Stimulated activated CD8-positive, alpha-beta memory T cell treated with anti-CD3 and anti-CD28 coated beads, Interleukin-4, amount 100 ng/mL, for 4 hours (primary cell): ENCODE measurements around the gene LIMS1.
"Not testable (repeated sequence)": the region's sequence is repeated elsewhere in the genome, so short reads cannot be mapped to it uniquely, and the experiment has no call there.

Experiments used
- DNase-seq, 2 donors: peaks; one replicate each; pipeline ENCODE4 v3.0.0-alpha.2; 2020; ENCODE audit warnings: low read depth in 2 of 2, low spot score in 1 of 2

Gene LIMS1, protein sequence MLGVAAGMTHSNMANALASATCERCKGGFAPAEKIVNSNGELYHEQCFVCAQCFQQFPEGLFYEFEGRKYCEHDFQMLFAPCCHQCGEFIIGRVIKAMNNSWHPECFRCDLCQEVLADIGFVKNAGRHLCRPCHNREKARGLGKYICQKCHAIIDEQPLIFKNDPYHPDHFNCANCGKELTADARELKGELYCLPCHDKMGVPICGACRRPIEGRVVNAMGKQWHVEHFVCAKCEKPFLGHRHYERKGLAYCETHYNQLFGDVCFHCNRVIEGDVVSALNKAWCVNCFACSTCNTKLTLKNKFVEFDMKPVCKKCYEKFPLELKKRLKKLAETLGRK

GRCh38 chr2:108533832-108534583 is at the start of gene LIMS1:
Gene LIMS1, plus strand, starts transcription at chr2:108534470. Its CDS starts 93 bp downstream, at chr2:108534563.
- peak; percentile 58 to 78 for DNase-seq

DNA sequence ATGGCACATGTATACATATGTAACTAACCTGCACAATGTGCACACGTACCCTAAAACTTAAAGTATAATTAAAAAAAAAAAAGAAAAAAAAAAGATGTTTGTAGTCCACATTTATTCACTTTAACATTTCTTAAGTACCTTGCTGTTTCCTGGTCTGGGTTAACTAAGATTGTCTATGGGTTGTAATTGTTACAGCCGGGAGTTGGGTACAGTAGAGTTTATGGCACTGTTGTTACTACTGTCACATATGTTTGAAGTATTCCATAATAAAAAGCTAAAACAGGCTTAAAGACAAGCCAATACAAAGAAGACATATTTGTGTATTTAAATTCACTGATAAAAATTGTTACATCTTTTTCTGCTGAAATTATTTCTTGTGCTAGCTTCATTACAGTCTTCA is 49.0 kb upstream of the LIMS1 start:
- no peak for DNase-seq

DNA sequence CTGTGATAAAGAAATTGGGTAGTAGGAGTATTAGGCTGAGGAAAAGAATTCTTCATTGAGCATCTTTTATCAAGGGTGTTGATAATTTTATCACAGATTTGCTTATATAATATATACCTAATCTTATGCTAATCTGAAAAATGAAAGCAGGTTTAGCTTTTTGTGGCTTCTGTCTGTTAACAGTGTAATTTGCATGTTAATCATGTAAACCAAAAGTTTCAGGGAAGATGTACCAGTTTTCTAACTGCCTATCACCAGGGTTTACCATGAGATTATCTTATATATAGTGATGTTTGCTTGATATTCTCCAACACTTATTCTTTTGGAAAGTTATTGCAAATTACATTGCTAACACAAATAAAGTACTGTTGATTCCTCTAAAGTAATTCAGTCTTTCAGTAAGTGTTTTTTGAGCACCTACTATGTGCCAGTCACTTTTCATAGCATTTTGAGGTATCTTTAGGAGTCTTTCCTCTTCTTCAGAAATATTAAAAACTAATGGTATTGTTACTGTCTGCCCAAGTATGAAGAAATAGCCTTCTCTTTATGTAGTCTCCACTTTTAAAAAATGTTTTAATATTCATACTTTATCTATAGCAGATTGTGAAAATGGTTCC is 43.7 kb upstream of the LIMS1 start:
- no peak for DNase-seq

DNA sequence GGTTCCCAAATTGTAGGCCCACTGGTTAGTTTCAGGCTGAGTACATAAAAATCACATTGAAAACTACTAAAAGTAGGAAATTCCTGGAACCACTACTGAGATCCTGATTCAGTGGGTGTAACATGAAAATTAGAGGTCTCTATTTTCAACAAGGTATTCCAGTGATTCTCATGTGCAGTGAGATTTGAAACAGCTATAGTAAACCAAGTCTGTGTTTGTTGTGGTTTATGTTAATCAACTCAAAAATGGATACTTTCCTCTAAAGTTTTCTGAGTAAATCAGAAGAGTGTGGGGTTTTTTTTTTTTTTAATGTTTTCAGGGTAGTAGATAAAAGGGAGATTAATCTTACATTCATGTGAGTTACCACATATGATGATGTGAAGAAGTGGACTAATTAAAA is 42.4 kb upstream of the LIMS1 start:
- DNase-seq, result no peak

GRCh38 chr2:108492364-108492763 is 41.9 kb upstream of the LIMS1 start:
- DNase-seq, result no peak

- DNase-seq, result not testable (repeated sequence)
These were observed 38.1 kb upstream of the LIMS1 start for GRCh38 chr2:108496167-108496566.

DNA sequence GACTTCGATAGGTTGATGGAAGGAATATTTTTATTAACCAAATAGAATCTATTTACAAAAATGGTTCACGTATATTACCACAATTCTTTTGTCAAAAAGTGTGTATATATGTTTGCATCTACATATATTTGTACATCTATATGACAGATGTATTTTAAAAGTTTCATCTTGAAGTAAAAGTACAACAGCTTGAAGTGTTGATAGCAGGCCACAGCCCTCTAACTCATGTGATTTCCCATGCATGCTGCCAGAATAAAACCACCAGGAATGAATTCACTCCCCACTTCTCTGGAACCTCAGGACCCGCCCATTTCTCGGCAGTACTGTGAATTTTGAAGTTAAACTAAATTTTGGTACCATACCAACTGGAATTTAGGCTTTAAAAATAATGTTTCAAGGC is 26.6 kb upstream of the LIMS1 start:
- DNase-seq, result not testable (repeated sequence)

DNA sequence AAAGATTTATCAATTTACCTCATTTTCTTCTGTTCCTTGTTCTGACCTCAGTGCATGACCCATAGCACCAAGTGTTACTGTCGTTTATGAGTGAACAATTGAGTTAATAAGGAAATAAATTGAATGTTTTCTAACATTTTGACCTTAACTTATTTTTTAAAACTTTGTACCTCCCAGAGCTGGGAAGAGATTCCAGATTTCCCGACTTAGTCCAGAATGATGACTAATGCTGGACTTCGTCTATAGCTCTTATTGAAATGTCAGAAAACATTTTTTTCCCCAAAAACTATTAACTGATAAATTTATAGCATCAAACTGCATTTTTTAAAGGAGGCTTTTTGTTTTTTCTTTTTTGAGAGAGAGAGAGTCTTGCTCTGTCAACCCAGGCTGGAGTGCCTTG is 21.8 kb upstream of the LIMS1 start:
- not testable (repeated sequence) for DNase-seq

DNA sequence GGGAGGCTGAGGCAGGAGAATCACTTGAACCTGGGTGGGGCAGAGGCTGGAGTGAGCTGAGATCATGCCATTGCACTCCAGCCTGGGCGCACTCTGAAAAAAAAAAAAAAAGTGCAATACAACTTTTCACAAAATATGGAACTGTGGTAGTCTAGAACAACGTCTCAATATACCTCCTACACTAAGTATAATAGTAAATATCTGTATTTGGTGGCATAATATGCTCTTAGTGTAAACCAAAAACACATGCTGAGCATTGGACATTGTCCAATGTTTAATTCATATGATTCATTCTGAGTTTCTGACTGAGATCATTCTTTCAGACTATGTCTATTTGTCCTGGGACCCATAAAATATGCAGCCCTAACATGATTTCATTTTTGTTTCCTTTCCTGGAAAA is 19.8 kb upstream of the LIMS1 start:
- DNase-seq, result not testable (repeated sequence)

DNA sequence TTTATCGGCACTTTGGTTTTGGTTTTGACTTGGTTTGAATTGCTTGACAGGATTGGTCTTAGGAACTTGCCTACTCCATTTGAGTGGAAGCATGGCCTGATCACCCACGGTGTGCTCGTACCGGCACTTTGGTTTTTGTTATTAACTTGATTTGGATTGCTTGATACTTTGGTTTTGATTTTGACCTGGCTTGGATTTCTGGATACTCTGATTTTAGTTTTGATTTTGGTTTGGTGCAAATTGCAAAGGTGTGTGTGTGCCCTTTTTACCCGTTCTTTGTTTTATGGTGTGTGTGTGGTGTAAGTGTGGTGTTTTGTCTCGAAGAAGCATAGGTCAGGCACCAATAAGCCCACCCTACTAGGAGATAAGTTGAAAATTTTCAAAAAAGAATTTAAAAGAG is 9.6 kb upstream of the LIMS1 start:
- DNase-seq, result not testable (repeated sequence)

GRCh38 chr2:108525258-108525657 is 9.0 kb upstream of the LIMS1 start:
- not testable (repeated sequence) for DNase-seq

- DNase-seq, result no peak
These were observed 2.6 kb upstream of the LIMS1 start for GRCh38 chr2:108531674-108532055.

- peak in 1 of 2 donors; percentile 8 for DNase-seq
These were observed 500 bp downstream of the LIMS1 start for GRCh38 chr2:108534584-108535356.

GRCh38 chr2:108535357-108535631 is 1.0 kb downstream of the LIMS1 start:
- no peak for DNase-seq

GRCh38 chr2:108536133-108536780 is 2.0 kb downstream of the LIMS1 start:
- DNase-seq, result no peak

DNA sequence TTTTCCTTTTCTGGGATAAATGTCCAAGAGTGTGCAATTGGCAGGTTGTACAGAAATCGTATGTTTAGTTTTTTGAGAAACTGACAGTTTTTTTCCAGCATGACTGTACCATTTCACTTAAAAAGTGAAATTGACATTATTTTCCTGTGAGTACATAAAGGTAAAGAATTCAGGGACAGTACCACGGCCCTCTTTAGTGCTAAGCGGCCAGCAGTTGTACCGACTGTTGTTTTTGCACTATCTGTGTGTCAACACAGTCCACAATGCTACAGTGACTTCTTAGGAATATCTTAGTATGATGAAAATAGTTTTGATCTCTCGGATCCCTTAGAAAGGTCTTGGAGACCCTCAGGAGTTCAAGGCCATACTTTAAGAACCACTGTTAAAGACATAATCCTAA is 2.6 kb downstream of the LIMS1 start:
- DNase-seq, result no peak

GRCh38 chr2:108538000-108538625 is 3.8 kb downstream of the LIMS1 start:
- DNase-seq, result no peak

DNA sequence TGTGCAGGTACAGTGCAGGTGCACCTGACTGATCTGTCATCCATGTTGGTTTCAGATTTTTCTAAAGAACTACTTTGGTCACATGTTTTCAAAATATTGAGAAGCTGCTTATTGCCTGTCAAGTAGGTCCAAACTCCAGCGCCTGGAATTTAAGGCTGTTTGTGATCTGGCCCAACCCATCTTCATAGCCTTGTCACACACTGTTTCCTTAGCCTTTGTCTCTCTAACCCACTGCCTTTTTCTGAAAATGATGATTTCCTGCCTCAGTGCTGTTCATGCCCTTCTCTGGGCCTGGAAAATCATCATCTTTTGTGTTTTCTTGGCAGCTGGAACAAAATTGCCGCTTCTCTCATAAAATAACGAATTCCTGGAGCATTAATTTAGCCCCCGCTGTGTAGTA is 7.2 kb downstream of the LIMS1 start:
- DNase-seq, result no peak

GRCh38 chr2:108542071-108542470 is 7.8 kb downstream of the LIMS1 start:
- DNase-seq, result no peak

GRCh38 chr2:108547606-108548005 is 13.3 kb downstream of the LIMS1 start:
- DNase-seq, result no peak
